Stomach (tissue), 9 donors: Measurements from ENCODE around the gene ITGB7. TPM values are rescaled to one million over a fixed set of nuclear protein-coding genes. Genes with fewer than 3 reads are reported as not detected.
"Not testable (repeated sequence)": the region's sequence is repeated elsewhere in the genome, so short reads cannot be mapped to it uniquely, and the experiment has no call there.

Experiments used
- DNase-seq, 2 donors: peaks; one replicate each; pipeline versions ENCODE4 v3.0.0 to v3.0.0-alpha.2; 2013 to 2019
- H3K27ac ChIP-seq, 5 donors: fragments of 200-600 bp in 4 of 5; sonication (generic) in 4 of 5; one replicate each; pipeline ENCODE4 v1.5.1; 2013 to 2019; ENCODE audit warnings: mild to moderate bottlenecking in 1 of 5, moderate library complexity in 1 of 5
- H3K27me3 ChIP-seq, 3 donors: fragments of 200-600 bp; sonication (generic); one replicate each; pipeline ENCODE4 v1.5.1; 2017 to 2019; ENCODE audit warnings: mixed run types in 1 of 3
- H3K36me3 ChIP-seq, 4 donors: fragments of 200-600 bp; sonication (generic); 1 replicate in 3 of 4; 2 replicates in 1 of 4; pipeline ENCODE4 v1.5.1; 2016 to 2019
- H3K4me1 ChIP-seq, 4 donors: fragments of 200-600 bp; sonication (generic); one replicate each; pipeline ENCODE4 v1.5.1; 2016 to 2019
- H3K4me3 ChIP-seq, 4 donors: fragments of 200-600 bp; sonication (generic) in 3 of 4; one replicate each; pipeline ENCODE4 v1.5.1; 2016 to 2019; ENCODE audit warnings: mild to moderate bottlenecking in 1 of 4
- H3K9me3 ChIP-seq, 4 donors: fragments of 200-600 bp; sonication (generic); one replicate each; pipeline ENCODE4 v1.5.1; 2016 to 2019
- CTCF ChIP-seq, 7 experiments: fragments of 450-650 bp in 4 of 7; fragments of 200-600 bp in 3 of 7; sonication (generic) in 3 of 7; IDR thresholded peaks; one replicate each; pipeline ENCODE4 v1.5.1; 2016 to 2019; ENCODE audit warnings: antibody characterized with exemption in 7 of 7, control low read depth in 2 of 7, mild to moderate bottlenecking in 1 of 7
- EP300 ChIP-seq: sonication (generic); formaldehyde crosslinking; IDR thresholded peaks from one replicate; pipeline ENCODE4 v1.6.1; 2017; ENCODE audit warnings: antibody characterized with exemption
- POLR2A ChIP-seq, 4 donors: fragments of 450-650 bp; IDR thresholded peaks; one replicate each; pipeline ENCODE4 v1.6.1; 2016; ENCODE audit warnings: antibody characterized with exemption in 4 of 4, control low read depth in 2 of 4, mild to moderate bottlenecking in 1 of 4, moderate library complexity in 1 of 4
- POLR2AphosphoS5 ChIP-seq, 3 donors: sonication (generic); formaldehyde crosslinking; IDR thresholded peaks; one replicate each; pipeline ENCODE4 v1.6.1; 2016; ENCODE audit warnings: antibody characterized with exemption in 3 of 3
- WGBS, 5 donors: extraction: QIAGEN DNeasy Blood & Tissue Kit in 3 of 5; methylation state at CpG; one replicate each; pipeline versions ENCODE4 v1.1.5 to v1.1.7; 2013 to 2018; 5-methylcytosine and 5-hydroxymethylcytosine counted together
- intact Hi-C: fragments of 100-400 bp; cut with DNase I; formaldehyde crosslinking; loops from one replicate; pipeline ENCODE4 v1.15.1; 2023; ENCODE audit warnings: low total_unique reads
- polyA plus RNA-seq, 3 donors: library from polyadenylated mRNA; stranded (reverse); fragments of 200-250 nt; gene quantifications; one replicate each; pipeline ENCODE4 v1.2.3, GENCODE V29; 2013
- total RNA-seq, 5 donors: library from RNA; depleted of rRNA; stranded (reverse); fragments of >200 nt; gene quantifications; one replicate each; pipeline versions ENCODE4 v1.1.0 to v1.2.3, GENCODE V29; 2014 to 2016
- donor health status: healthy with polysubstance abuse.
- donor health status: Bipolar disorder and iron deficiency.
- donor health status: healthy.

ITGB7 gene
- total and polyA plus RNA-seq, 8 donors = 0.56 to 29.5 (median 4.2) TPM; not detected in 2

- Histone ChIP-seq H3K9me3 (no peaks in the 10 kb centered on the region), H3K27me3 (no peaks in the 10 kb centered on the region), H3K27ac (peak overlapping the region in 3 of 5 donors; percentile 12 to 62 (median 24)), H3K4me3 (peak overlapping the region in 1 of 4 donors; percentile 10), H3K4me1 (peaks cover 0 to 42% (median 24%) of the 10 kb centered on the region in 4 donors), H3K36me3 (peaks cover 33 to 42% (median 42%) of the 10 kb centered on the region in 4 donors)
- intact Hi-C loops = no loop called here
- 44 to 69% (median 62%) methylated on average over 7 of the region's 7 CpGs for WGBS, 5 donors
- peak in 1 of 2 donors; percentile 34 for DNase-seq
- TF ChIP-seq POLR2AphosphoS5 (IDR thresholded peaks at IDR 0.05) = no peak
- TF ChIP-seq POLR2A (IDR thresholded peaks at IDR 0.05) = no peak
- TF ChIP-seq EP300 = no peak
- no peak for TF ChIP-seq CTCF (IDR thresholded peaks at IDR 0.05)
These were observed 1.9 kb upstream of the ITGB7 start for GRCh38 chr12:53208877-53209463.

DNA sequence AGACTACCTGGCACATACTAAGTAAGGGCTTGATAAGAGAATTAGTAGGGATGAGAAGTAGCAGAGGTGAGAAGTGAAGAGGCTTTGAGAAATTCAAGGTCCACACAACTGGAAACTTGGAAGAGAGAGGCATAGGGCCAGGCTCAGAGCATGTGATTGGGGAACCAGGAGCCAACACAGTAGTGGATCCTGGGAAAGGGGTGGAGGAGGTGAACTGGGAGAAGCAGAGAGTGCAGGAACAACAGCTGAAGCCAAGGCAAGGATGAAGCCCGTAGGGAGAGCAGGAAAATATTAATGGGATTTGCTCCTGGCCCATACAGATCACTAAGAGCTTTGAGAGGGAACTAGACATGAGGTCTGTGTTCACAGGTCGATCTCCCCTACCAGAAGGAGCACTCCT, 1.4 kb upstream of the ITGB7 start:
- H3K27me3 ChIP-seq = no peaks in the 10 kb centered on the region
- no peak for TF ChIP-seq POLR2AphosphoS5 (IDR thresholded peaks at IDR 0.05)
- no peak for TF ChIP-seq POLR2A (IDR thresholded peaks at IDR 0.05)
- TF ChIP-seq EP300 = no peak
- TF ChIP-seq CTCF (IDR thresholded peaks at IDR 0.05) = no peak
- intact Hi-C loops = no loop called here
- H3K27ac ChIP-seq = peak overlapping the region in 3 of 5 donors; percentile 12 to 62 (median 24)
- no peaks in the 10 kb centered on the region for H3K9me3 ChIP-seq
- no peak overlapping the region for H3K4me3 ChIP-seq
- H3K4me1 ChIP-seq = peaks cover 0 to 36% (median 20%) of the 10 kb centered on the region in 4 donors
- peaks cover 28 to 37% (median 36%) of the 10 kb centered on the region in 4 donors for H3K36me3 ChIP-seq
- DNase-seq = peak in 1 of 2 donors; percentile 14
- 50 to 56% (median 53%) methylated on average over 2 of the region's 2 CpGs for WGBS, 5 donors

DNA sequence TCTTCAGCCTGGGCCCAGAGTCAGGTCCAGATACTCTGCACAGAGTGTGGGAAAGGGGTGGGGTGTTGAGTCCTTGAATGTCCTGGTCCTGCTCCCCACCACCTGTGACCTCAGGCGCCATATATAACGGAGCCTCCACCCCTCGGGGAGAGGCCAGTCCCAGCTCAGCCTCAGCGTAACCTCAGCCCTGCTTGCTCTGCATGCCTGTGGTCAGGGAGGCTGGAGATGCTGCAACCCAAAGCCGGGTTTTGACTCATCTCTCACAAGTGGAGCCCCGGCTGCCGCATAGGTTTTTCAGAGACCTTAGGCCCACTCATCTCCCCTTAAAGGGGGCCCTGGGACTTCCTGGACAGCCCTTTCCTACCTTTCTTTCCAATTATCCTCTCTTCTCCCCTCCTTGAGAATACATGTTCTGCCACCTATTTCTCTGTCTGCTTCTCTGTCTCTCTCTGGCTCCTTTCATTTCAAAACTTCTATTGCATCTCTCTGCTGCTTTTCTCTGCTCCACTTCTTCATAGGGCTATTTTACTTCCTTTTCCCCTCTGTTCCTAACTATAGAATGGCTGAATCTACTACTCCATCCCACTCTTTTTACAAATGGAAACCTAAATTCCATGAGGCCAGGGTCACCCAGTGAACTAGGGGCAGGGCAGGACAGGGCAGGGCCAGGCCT, 1.2 kb downstream of the ITGB7 start:
- Histone ChIP-seq H3K9me3 (no peaks in the 10 kb centered on the region), H3K27ac (peak overlapping the region in 3 of 5 donors; percentile 6 to 65 (median 33)), H3K36me3 (peaks cover 5 to 11% (median 11%) of the 10 kb centered on the region in 4 donors), H3K27me3 (no peaks in the 10 kb centered on the region), H3K4me1 (peaks cover 0 to 31% (median 14%) of the 10 kb centered on the region in 4 donors), H3K4me3 (peak overlapping the region in 1 of 4 donors; percentile 31)
- peak; percentile 15 to 34 for DNase-seq
- TF ChIP-seq CTCF (IDR thresholded peaks at IDR 0.05) = no peak
- TF ChIP-seq EP300 = no peak
- TF ChIP-seq POLR2AphosphoS5 (IDR thresholded peaks at IDR 0.05) = no peak
- TF ChIP-seq POLR2A (IDR thresholded peaks at IDR 0.05) = no peak
- intact Hi-C loops = no loop called here
- 55 to 76% (median 66%) methylated on average over 5 to 7 of the region's 7 CpGs for WGBS, 5 donors

DNA sequence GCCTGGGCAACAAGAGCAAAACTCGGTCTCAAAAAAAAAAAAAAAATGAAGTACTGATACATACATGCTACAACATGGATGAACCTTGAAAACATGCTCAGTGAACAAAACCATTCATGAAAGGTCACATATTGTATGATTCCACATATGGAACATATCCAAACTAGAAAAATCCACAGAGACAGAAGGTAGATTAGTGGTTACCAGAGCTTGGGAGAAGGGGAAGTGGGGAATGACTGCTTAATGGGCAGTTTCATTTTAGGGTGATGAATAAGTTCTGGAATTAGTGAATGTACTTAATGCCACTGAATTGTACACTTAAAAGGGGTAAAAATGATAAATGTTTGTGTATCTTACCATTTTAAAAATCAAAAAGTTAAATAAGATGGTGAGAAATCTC, 2.7 kb downstream of the ITGB7 start:
- Histone ChIP-seq H3K4me1 (peaks cover 0 to 27% (median 14%) of the 10 kb centered on the region in 4 donors), H3K4me3 (no peak overlapping the region), H3K27me3 (no peaks in the 10 kb centered on the region), H3K36me3 (no peaks in the 10 kb centered on the region), H3K27ac (no peak overlapping the region), H3K9me3 (no peaks in the 10 kb centered on the region)
- DNase-seq = no peak
- TF ChIP-seq EP300 (no peak), CTCF (IDR thresholded peaks at IDR 0.05) (no peak), POLR2A (IDR thresholded peaks at IDR 0.05) (no peak)
- intact Hi-C loops = no loop called here
- 89 to 94% (median 92%) methylated on average over 1 of the region's 1 CpG for WGBS, 5 donors

DNA sequence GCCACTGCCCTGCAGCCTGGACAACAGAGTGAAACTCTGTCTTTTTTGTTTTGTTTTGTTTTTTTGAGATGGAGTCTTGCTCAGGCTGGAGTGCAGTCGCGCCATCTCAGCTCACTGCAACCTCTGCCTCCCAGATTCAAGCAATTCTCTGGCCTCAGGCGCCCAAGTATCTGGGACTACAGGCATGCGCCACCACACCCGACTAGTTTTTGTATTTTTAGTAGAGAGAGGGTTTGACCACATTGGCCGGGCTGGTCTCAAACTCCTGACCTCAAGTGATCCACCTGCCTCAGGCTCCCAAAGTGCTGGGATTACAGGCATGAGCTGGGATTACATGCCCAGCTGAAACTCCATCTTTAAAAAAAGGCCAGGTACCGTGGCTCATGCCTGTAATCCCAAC, 4.7 kb downstream of the ITGB7 start:
- H3K27ac ChIP-seq = not testable (repeated sequence)

More for the DNA sequence above, 4.7 kb downstream of the ITGB7 start:
- H3K4me1 ChIP-seq = peaks cover 0 to 19% (median 11%) of the 10 kb centered on the region in 4 donors
- H3K4me3 ChIP-seq, intact Hi-C loops, H3K27me3 ChIP-seq, DNase-seq, H3K9me3 ChIP-seq, H3K36me3 ChIP-seq: not testable (repeated sequence)
- 88 to 93% (median 89%) methylated on average over 7 of the region's 7 CpGs for WGBS, 5 donors
